Bronchial epithelial cell (primary cell): ENCODE measurements around the gene RAB21. TPM values are rescaled to one million over a fixed set of nuclear protein-coding genes. Genes with fewer than 3 reads are reported as not detected.
"Not testable (repeated sequence)": the region's sequence is repeated elsewhere in the genome, so short reads cannot be mapped to it uniquely, and the experiment has no call there.

Experiments used
- DNase-seq: peaks from one replicate; pipeline ENCODE4 v3.0.0-alpha.2; 2010; ENCODE audit warnings: low read depth
- FAIRE-seq: peaks from 2 replicates; lab custom pipeline; 2011; peaks lifted over from hg19 to GRCh38; lab: Jason Lieb, UNC
- H3K27me3 ChIP-seq: 2 replicates; pipeline ENCODE4 v1.5.1; 2011; ENCODE audit warnings: low read length; ENCODE audit not compliant: control insufficient read depth, insufficient read depth
- H3K36me3 ChIP-seq: 2 replicates; pipeline ENCODE4 v1.5.1; 2011; ENCODE audit warnings: low read length; ENCODE audit not compliant: control insufficient read depth, insufficient read depth
- H3K4me3 ChIP-seq: 2 replicates; pipeline ENCODE4 v1.5.1; 2011; ENCODE audit warnings: mild to moderate bottlenecking, low read depth, low read length, control low read depth
- total RNA-seq: library from RNA; depleted of rRNA; stranded (reverse); fragments of >200 nt; gene quantifications from 2 replicates; pipeline ENCODE4 v1.2.1, GENCODE V29; 2014
- TF ChIP-seq, protein P1 (sequence below): IDR thresholded peaks from 2 replicates; pipeline ENCODE4 v1.5.1; 2011; ENCODE audit warnings: mild to moderate bottlenecking, moderate library complexity, low read length, control low read depth, inconsistent platforms; ENCODE audit not compliant: insufficient read depth, severe bottlenecking

The RAB21 gene
- total RNA-seq, 1 donor from 2014 or later = 27.9 TPM

DNA sequence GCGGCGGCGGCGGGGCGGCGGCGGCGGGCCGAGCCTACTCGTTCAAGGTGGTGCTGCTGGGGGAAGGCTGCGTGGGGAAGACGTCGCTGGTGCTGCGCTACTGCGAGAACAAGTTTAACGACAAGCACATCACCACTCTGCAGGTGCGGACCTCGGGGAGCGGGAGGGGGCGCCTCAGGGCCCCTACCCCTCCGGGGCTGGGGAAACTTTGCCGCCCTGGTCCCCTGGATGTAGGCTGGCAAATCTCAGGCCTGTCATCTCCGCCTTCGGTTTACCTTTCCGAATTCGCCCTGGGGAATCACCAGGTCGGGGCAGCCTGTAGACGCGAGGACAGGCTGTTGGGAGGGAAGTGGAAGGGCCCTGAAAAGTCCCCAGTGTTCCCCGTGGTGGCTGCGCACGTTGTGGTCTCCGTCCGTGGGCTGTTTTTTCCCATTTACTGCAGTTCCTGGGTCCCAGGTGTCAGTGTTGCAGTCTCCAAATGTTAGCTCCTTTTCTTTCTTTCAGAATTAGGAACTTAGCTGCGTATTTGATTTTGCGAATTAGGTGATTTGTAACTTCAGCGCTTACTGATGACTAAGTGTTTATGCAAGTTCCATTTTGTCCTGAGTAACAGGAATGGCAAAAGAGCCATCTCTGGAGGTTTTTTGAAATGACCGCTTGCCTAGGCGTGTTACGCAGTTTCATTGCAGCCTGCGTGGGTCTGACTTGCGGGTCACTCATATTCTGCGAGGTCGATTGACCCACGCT lies 656 bp downstream of the RAB21 start:
- FAIRE-seq = no peak
- peak overlapping the region; percentile 94 for H3K4me3 ChIP-seq
- DNase-seq = peak; percentile 84

DNA sequence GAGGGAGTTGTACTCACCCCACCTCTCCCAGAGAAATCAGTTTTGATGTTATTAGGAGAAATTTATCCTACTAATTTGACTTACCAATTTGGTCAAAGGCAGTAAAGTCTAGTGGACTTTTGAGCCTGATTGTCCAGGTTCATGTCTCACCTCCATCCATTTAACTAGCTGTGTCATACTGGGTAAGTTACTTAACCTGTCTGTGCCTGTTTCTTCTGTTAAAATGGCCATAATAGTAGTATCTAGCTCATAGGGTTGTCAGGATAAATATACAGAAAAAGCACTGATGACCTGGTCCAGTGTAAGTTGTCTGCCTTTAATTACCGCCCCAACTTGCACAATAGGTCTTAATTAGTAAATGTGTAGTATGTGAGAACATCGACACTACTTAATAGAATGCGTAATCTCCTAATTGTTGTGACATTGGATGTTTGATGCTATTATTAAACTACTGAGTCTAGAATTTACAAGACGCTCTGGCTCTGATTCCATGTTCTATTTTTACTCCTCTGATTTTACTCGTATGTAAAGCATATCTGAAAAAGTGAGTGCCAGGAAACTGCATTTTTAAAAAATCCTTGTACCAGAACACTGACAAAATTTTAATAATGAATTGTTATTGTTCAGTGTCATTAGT lies 1.5 kb downstream of the RAB21 start:
- FAIRE-seq (no peak), DNase-seq (peak; percentile 32)
- Histone ChIP-seq H3K27me3 (peaks cover 1% of the 10 kb centered on the region), H3K4me3 (peak overlapping the region; percentile 94), H3K36me3 (peaks cover 4% of the 10 kb centered on the region)
- TF ChIP-seq, protein P1, sequence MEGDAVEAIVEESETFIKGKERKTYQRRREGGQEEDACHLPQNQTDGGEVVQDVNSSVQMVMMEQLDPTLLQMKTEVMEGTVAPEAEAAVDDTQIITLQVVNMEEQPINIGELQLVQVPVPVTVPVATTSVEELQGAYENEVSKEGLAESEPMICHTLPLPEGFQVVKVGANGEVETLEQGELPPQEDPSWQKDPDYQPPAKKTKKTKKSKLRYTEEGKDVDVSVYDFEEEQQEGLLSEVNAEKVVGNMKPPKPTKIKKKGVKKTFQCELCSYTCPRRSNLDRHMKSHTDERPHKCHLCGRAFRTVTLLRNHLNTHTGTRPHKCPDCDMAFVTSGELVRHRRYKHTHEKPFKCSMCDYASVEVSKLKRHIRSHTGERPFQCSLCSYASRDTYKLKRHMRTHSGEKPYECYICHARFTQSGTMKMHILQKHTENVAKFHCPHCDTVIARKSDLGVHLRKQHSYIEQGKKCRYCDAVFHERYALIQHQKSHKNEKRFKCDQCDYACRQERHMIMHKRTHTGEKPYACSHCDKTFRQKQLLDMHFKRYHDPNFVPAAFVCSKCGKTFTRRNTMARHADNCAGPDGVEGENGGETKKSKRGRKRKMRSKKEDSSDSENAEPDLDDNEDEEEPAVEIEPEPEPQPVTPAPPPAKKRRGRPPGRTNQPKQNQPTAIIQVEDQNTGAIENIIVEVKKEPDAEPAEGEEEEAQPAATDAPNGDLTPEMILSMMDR = no peak

More for the DNA sequence above, 656 bp downstream of the RAB21 start:
- Histone ChIP-seq H3K27me3 (peaks cover 1% of the 10 kb centered on the region), H3K36me3 (peaks cover 4% of the 10 kb centered on the region)
- TF ChIP-seq, protein P1 = no peak

DNA sequence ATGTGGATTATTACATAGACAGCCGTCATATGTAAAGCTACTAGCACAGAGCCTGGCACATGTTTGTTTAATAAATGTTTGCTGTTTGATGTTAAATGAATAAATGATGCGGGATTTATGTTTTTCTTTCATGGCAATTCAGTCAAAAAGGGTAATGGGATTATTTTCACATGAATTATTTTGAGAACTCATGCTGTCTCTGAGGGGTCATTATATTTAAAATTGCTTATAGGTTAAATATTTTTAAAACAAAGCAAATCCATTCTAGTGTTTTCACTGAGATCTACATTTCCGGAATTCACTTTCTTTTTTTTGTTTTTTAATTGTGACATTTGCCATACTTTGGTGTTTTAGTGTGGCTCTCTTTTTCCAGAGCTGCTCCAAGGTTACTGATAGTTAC lies 5.3 kb downstream of the RAB21 start:
- H3K36me3 ChIP-seq = peaks cover 4% of the 10 kb centered on the region
- no peak overlapping the region for H3K4me3 ChIP-seq
- TF ChIP-seq, protein P1 = no peak
- no peak for DNase-seq
- no peak for FAIRE-seq
- H3K27me3 ChIP-seq = no peaks in the 10 kb centered on the region

DNA sequence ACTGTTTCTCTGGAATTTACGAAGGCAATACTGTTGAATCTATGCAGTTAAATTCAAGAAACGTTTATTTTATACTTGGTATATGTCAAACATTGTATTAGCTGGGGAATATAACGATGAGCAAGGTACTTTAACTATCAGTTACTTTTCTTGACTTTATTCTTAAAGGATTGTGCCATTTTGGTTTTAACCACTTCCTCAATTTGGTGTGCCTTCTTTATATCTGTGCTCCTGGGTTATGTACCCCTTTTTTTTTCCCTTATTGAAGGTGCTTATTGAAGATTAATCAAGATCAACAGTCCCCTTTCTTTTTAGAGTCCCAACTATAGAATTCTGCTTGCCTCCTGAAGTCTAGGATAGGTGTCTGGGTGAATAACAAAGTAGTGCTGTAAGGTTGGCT lies 5.8 kb downstream of the RAB21 start:
- Histone ChIP-seq H3K4me3 (no peak overlapping the region), H3K27me3 (no peaks in the 10 kb centered on the region), H3K36me3 (peaks cover 4% of the 10 kb centered on the region)
- TF ChIP-seq, protein P1 = no peak
- DNase-seq (no peak), FAIRE-seq (no peak)

DNA sequence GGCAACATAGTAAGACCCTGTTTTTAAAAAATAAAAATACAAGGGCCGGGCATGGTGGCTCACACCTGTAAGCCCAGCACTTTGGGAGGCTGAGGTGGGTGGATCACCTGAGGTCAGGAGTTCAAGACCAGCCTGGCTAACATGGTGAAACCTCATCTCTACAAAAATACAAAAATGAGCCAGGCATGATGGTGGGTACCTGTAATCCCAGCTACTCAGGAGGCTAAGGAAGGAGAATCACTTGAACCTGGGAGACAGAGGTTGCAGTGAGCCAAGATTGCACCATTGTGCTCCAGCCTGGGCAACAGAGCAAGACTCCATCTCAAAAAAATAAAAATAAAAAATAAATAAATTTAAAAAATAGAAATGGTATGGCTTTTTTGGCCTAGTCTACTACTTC lies 6.7 kb downstream of the RAB21 start:
- H3K27me3 ChIP-seq, H3K4me3 ChIP-seq, H3K36me3 ChIP-seq, DNase-seq, FAIRE-seq: not testable (repeated sequence)

DNA sequence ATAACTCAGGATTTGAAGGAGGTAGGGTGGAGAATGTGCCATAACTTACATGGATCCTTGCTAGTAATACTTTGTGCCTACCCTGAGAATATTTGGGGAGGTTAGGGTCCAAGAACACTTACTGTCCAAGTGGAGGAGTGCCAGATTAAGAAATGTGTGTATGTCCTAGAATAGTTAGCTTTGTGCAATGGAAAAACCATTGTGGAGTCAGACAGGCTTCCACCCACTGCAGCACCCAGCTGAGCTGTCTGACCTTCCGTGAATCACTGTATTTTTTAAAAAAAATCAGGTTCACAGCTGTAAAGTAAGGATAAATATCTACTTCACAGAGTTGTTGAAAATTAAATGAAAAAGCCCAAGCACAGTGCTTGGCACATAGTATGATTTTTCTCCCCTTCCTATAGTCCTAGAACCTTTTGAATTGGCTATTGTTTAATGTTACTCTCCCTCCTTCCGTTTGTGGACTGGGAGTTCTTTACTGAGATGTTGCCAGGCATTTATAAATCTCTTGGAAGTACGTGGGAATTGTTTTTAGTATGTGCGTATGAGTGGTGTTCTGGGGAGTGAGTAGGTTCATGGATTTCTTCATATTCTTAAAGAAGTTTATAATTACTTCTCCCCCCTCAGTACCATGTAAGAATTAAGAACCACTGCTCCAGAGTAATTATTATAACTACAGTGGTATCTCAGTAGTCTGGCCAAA lies 9.2 kb downstream of the RAB21 start:
- H3K4me3 ChIP-seq = no peak overlapping the region
- peaks cover 2% of the 10 kb centered on the region for H3K36me3 ChIP-seq
- FAIRE-seq (no peak), DNase-seq (no peak)
- TF ChIP-seq, protein P1 = no peak
- no peaks in the 10 kb centered on the region for H3K27me3 ChIP-seq
